T-cell (primary cell): Measurements from ENCODE around the gene FKBP14. TPM values are rescaled to one million over a fixed set of nuclear protein-coding genes. Genes with fewer than 3 reads are reported as not detected.

Experiments
- ATAC-seq, 4 experiments: fragments of 200-7000 bp in 3 of 4; fragments of 150-1000 bp in 1 of 4; cut with Tn5 transposase; replicated peaks in 1 of 4; 1 replicate in 3 of 4; 2 replicates in 1 of 4; pipeline ENCODE4 v1.10.0; 2021; ENCODE audit warnings: moderate library complexity in 3 of 4, mild to moderate bottlenecking in 2 of 4, moderate number of reproducible peaks in 1 of 4
- CTCF ChIA-PET, 2 donors: fragments of 300-600 bp; sonication (Branson Sonifier 250); formaldehyde crosslinking; loops; one replicate each; lab custom pipeline; 2022; ENCODE audit warnings: antibody characterized with exemption in 2 of 2; lab: Charles Lee
- POLR2A ChIA-PET, 2 donors: fragments of 300-600 bp; sonication (Branson Sonifier 250); formaldehyde crosslinking; loops; one replicate each; lab custom pipeline; 2022; ENCODE audit warnings: antibody characterized with exemption in 2 of 2; lab: Charles Lee
- DNase-seq, 35 experiments: peaks; one replicate each; pipeline versions ENCODE4 v3.0.0 to v3.0.0-alpha.2; 2013 to 2023
- H3K27ac ChIP-seq: one replicate; pipeline ENCODE4 v1.5.1; 2013; ENCODE audit warnings: low read length
- H3K27me3 ChIP-seq, 2 experiments: replicated peaks in 1 of 2; 1 replicate in 1 of 2; 2 replicates in 1 of 2; pipeline versions ENCODE4 v1.6.1 to v1.7.0; 2013; ENCODE audit warnings: low read length in 1 of 2, mixed read lengths in 1 of 2; ENCODE audit not compliant: control insufficient read depth in 2 of 2, insufficient read depth in 2 of 2; ENCODE audit errors: extremely low read depth in 1 of 2
- H3K36me3 ChIP-seq, 2 donors: 1 replicate in 1 of 2; 2 replicates in 1 of 2; pipeline versions ENCODE4 v1.6.1 to v1.7.0; 2013; ENCODE audit warnings: low read length in 1 of 2; ENCODE audit not compliant: control insufficient read depth in 2 of 2, insufficient read depth in 1 of 2; ENCODE audit errors: extremely low read depth in 1 of 2
- H3K4me1 ChIP-seq, 2 experiments: 1 replicate in 1 of 2; 2 replicates in 1 of 2; pipeline versions ENCODE4 v1.6.1 to v1.7.0; 2013; ENCODE audit warnings: low read length in 2 of 2, mixed read lengths in 1 of 2; ENCODE audit not compliant: insufficient read depth in 2 of 2, control insufficient read depth in 1 of 2; ENCODE audit errors: extremely low read depth in 1 of 2
- H3K4me3 ChIP-seq, 2 donors: 1 replicate in 1 of 2; 2 replicates in 1 of 2; pipeline versions ENCODE4 v1.5.1 to v1.7.0; 2013; ENCODE audit warnings: mild to moderate bottlenecking in 2 of 2, low read length in 1 of 2, moderate library complexity in 1 of 2; ENCODE audit not compliant: control insufficient read depth in 1 of 2; ENCODE audit errors: extremely low read depth in 1 of 2
- H3K9me3 ChIP-seq: 2 replicates; pipeline ENCODE4 v1.7.0; 2013
- H3K27ac Mint-ChIP-seq, 2 donors: one replicate each; pipeline ENCODE4 v1.8.0; 2020 to 2021; ENCODE audit warnings: mild to moderate bottlenecking in 2 of 2, mixed read lengths in 2 of 2
- H3K27me3 Mint-ChIP-seq, 2 donors: one replicate each; pipeline ENCODE4 v1.8.0; 2021 to 2022; ENCODE audit warnings: mixed read lengths in 2 of 2
- H3K36me3 Mint-ChIP-seq: one replicate; pipeline ENCODE4 v1.8.0; 2021; ENCODE audit warnings: mixed read lengths
- H3K4me1 Mint-ChIP-seq, 3 donors: one replicate each; pipeline ENCODE4 v1.8.0; 2020 to 2022; ENCODE audit warnings: mixed read lengths in 3 of 3, mild to moderate bottlenecking in 1 of 3
- H3K4me3 Mint-ChIP-seq, 3 donors: one replicate each; pipeline ENCODE4 v1.8.0; 2020 to 2022; ENCODE audit warnings: mild to moderate bottlenecking in 3 of 3, mixed read lengths in 3 of 3, moderate library complexity in 3 of 3
- H3K9me3 Mint-ChIP-seq, 3 donors: one replicate each; pipeline ENCODE4 v1.8.0; 2020 to 2022; ENCODE audit warnings: mixed read lengths in 3 of 3
- WGBS: methylation state at CpG from one replicate; pipeline ENCODE4 v1.1.5; 2013; ENCODE audit warnings: missing lambda C conversion rate; ENCODE audit not compliant: insufficient coverage; 5-methylcytosine and 5-hydroxymethylcytosine counted together
- total RNA-seq, 35 experiments: library from RNA in 6 of 35; stranded (reverse) in 6 of 35; fragments of 120-200 nt in 1 of 35; gene quantifications; one replicate each; pipeline versions ENCODE4 v1.2.1 to v1.2.4 and lab custom pipeline; 2013 to 2026

FKBP14 gene
- total RNA-seq, 5 donors from 2014 or later (not counting 1 experiment from before 2014, with no cell fraction given), result 4.2 to 5.0 (median 4.5) TPM

- CTCF ChIA-PET, result no interaction called here
- Histone ChIP-seq H3K4me1 (no peaks in the 10 kb centered on the region), H3K27ac (no peak overlapping the region), H3K27me3 (no peaks in the 10 kb centered on the region), H3K9me3 (no peaks in the 10 kb centered on the region), H3K4me3 (no peak overlapping the region), H3K36me3 (peaks cover 5 to 33% of the 10 kb centered on the region in 2 donors)
- no peaks in the 10 kb centered on the region for H3K27me3 Mint-ChIP-seq
- no peaks in the 10 kb centered on the region for H3K4me1 Mint-ChIP-seq
- POLR2A ChIA-PET, result no interaction called here
- no peak for ATAC-seq
- no peak overlapping the region for H3K4me3 Mint-ChIP-seq
- no peaks in the 10 kb centered on the region for H3K9me3 Mint-ChIP-seq
- H3K36me3 Mint-ChIP-seq, result peaks cover 62% of the 10 kb centered on the region
- no peak overlapping the region for H3K27ac Mint-ChIP-seq
- no peak for DNase-seq
- WGBS, result 100% methylated on average over 2 of the region's 4 CpGs
These were observed 22.7 kb upstream of the FKBP14 start for GRCh38 chr7:30049173-30049572.

- Histone ChIP-seq H3K4me1 (no peaks in the 10 kb centered on the region), H3K27ac (no peak overlapping the region), H3K27me3 (no peaks in the 10 kb centered on the region), H3K9me3 (no peaks in the 10 kb centered on the region), H3K4me3 (no peak overlapping the region), H3K36me3 (peaks cover 5 to 32% of the 10 kb centered on the region in 2 donors)
- ChIA-PET CTCF (interaction anchor here in 1 of 2 donors (0.5 to 0.6 kb wide), 2 partner anchors 10 to 14 kb away, joined by 3 read pairs; no protein-coding TSS in a partner anchor), POLR2A (interaction anchor here in 1 of 2 donors (0.6 kb wide), 1 partner anchor 10 kb away, joined by 4 read pairs; no protein-coding TSS in a partner anchor)
- Mint-ChIP-seq H3K27ac (no peak overlapping the region), H3K36me3 (peaks cover 58% of the 10 kb centered on the region), H3K27me3 (no peaks in the 10 kb centered on the region), H3K4me1 (no peaks in the 10 kb centered on the region), H3K4me3 (no peak overlapping the region), H3K9me3 (no peaks in the 10 kb centered on the region)
- no CpG with 5 or more reads among the region's 2 CpGs for WGBS
- no peak for ATAC-seq
- DNase-seq, result no peak
These were observed 22.1 kb upstream of the FKBP14 start for GRCh38 chr7:30048582-30048981.

DNA sequence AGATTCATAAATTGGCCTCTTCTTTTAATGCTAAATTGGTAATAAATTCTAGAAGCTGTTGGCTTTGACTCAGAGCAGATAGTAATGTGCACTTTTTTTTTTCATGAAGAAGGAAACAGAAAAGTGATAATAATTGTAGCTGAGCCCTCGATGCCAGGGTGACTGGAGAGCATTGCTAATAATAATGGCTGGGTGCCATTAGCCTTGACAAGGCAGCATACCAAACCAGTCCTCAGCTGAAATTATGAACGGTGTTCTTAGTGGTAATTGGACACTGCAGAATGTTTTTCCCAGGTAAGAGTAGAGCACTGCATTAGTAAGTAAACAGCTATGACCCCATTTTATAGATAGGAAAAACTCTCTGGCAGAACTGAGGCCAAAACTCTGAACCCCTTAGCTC lies 20.6 kb upstream of the FKBP14 start:
- peaks cover under 1 to 3% (median 2%) of the 10 kb centered on the region in 3 donors for H3K4me1 Mint-ChIP-seq
- DNase-seq (no peak), ATAC-seq (no peak)
- H3K36me3 Mint-ChIP-seq, result peaks cover 47% of the 10 kb centered on the region
- H3K27me3 Mint-ChIP-seq, result no peaks in the 10 kb centered on the region
- H3K4me3 Mint-ChIP-seq, result no peak overlapping the region
- 71% methylated on average over 1 of the region's 2 CpGs for WGBS
- no peak overlapping the region for H3K27ac ChIP-seq
- H3K9me3 Mint-ChIP-seq, result no peaks in the 10 kb centered on the region
- H3K9me3 ChIP-seq, result no peaks in the 10 kb centered on the region
- H3K4me1 ChIP-seq, result no peaks in the 10 kb centered on the region
- POLR2A ChIA-PET, result no interaction called here
- peaks cover 5 to 26% of the 10 kb centered on the region in 2 donors for H3K36me3 ChIP-seq
- H3K27ac Mint-ChIP-seq, result no peak overlapping the region
- H3K4me3 ChIP-seq, result no peak overlapping the region
- no peaks in the 10 kb centered on the region for H3K27me3 ChIP-seq
- CTCF ChIA-PET, result interaction anchor here (0.6 to 1.0 kb wide), 2 partner anchors 16 to 28 kb away, joined by 3 read pairs; no protein-coding TSS in a partner anchor

- no peak overlapping the region for H3K27ac Mint-ChIP-seq
- H3K27me3 Mint-ChIP-seq, result no peaks in the 10 kb centered on the region
- H3K4me1 Mint-ChIP-seq, result peaks cover 2 to 8% (median 5%) of the 10 kb centered on the region in 3 donors
- no peaks in the 10 kb centered on the region for H3K4me1 ChIP-seq
- H3K4me3 Mint-ChIP-seq, result no peak overlapping the region
- H3K36me3 Mint-ChIP-seq, result peaks cover 47% of the 10 kb centered on the region
- no peak overlapping the region for H3K4me3 ChIP-seq
- ChIA-PET CTCF (interaction anchor here in 1 of 2 donors (1.0 kb wide), 1 partner anchor 29 kb away, joined by 3 read pairs; no protein-coding TSS in a partner anchor), POLR2A (no interaction called here)
- H3K9me3 ChIP-seq, result no peaks in the 10 kb centered on the region
- no peaks in the 10 kb centered on the region for H3K27me3 ChIP-seq
- WGBS, result 100% methylated on average over 2 of the region's 3 CpGs
- no peak for DNase-seq
- peaks cover 5 to 26% of the 10 kb centered on the region in 2 donors for H3K36me3 ChIP-seq
- H3K9me3 Mint-ChIP-seq, result no peaks in the 10 kb centered on the region
- H3K27ac ChIP-seq, result no peak overlapping the region
- ATAC-seq, result no peak
These were observed 19.7 kb upstream of the FKBP14 start for GRCh38 chr7:30046127-30046770.

- H3K9me3 ChIP-seq, result no peaks in the 10 kb centered on the region
- peaks cover 16 to 31% (median 20%) of the 10 kb centered on the region in 3 donors for H3K4me1 Mint-ChIP-seq
- ChIA-PET POLR2A (no interaction called here), CTCF (interaction anchor here in 1 of 2 donors (0.6 to 0.7 kb wide), 2 partner anchors 424 to 436 kb away, joined by 3 to 4 read pairs; no protein-coding TSS in a partner anchor)
- peaks cover 0 to 5% of the 10 kb centered on the region in 2 experiments for H3K4me1 ChIP-seq
- no peaks in the 10 kb centered on the region for H3K27me3 Mint-ChIP-seq
- ATAC-seq (no peak), DNase-seq (no peak)
- H3K27me3 ChIP-seq, result no peaks in the 10 kb centered on the region
- H3K36me3 Mint-ChIP-seq, result peaks cover 19% of the 10 kb centered on the region
- H3K36me3 ChIP-seq, result peaks cover 2 to 16% of the 10 kb centered on the region in 2 donors
- no peak overlapping the region for H3K4me3 ChIP-seq
- WGBS, result 97% methylated on average over 2 of the region's 4 CpGs
- H3K27ac ChIP-seq, result no peak overlapping the region
- H3K27ac Mint-ChIP-seq, result no peak overlapping the region
- no peak overlapping the region for H3K4me3 Mint-ChIP-seq
- no peaks in the 10 kb centered on the region for H3K9me3 Mint-ChIP-seq
These were observed 15.2 kb upstream of the FKBP14 start for GRCh38 chr7:30041526-30042269.

DNA sequence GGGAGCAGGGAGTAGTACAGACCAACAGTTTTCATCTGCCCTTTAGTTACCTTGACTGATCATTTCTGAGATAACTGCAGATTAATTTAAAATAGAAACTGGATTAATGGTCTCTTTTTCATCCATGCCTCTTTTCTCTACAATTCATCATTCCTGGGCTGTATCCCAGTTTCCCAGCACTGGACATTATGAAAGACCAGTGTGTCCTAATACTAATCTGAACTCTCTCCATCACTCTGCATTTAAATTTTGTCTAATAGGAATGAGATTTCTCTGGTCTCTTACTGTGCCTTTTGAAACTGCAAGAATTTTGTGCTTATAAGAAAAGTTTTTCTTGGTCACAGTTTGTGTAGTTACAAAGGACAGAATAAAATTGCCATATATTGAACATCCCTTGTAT lies 14.4 kb upstream of the FKBP14 start:
- Histone ChIP-seq H3K27me3 (no peaks in the 10 kb centered on the region), H3K27ac (no peak overlapping the region), H3K4me3 (no peak overlapping the region), H3K36me3 (peaks cover 0 to 8% of the 10 kb centered on the region in 2 donors), H3K9me3 (no peaks in the 10 kb centered on the region), H3K4me1 (peaks cover 0 to 5% of the 10 kb centered on the region in 2 experiments)
- no peaks in the 10 kb centered on the region for H3K27me3 Mint-ChIP-seq
- no peak overlapping the region for H3K4me3 Mint-ChIP-seq
- no peak overlapping the region for H3K27ac Mint-ChIP-seq
- H3K4me1 Mint-ChIP-seq, result peaks cover 18 to 36% (median 20%) of the 10 kb centered on the region in 3 donors
- no peak for ATAC-seq
- no peaks in the 10 kb centered on the region for H3K9me3 Mint-ChIP-seq
- DNase-seq, result no peak
- ChIA-PET POLR2A (interaction anchor here (0.6 kb wide), 2 partner anchors 11 to 270 kb away, joined by 3 to 5 read pairs; no protein-coding TSS in a partner anchor), CTCF (interaction anchor here in 1 of 2 donors (0.7 kb wide), 1 partner anchor 437 kb away, joined by 4 read pairs; no protein-coding TSS in a partner anchor)
- peaks cover 11% of the 10 kb centered on the region for H3K36me3 Mint-ChIP-seq
